Hindlimb muscle (tissue), 1 donor: ENCODE measurements around the gene KIAA0825. TPM values are rescaled to one million over a fixed set of nuclear protein-coding genes. Genes with fewer than 3 reads are reported as not detected.
A peak's percentile ranks its signal among the peaks of the same experiment; 100 is the strongest.
"Not testable (repeated sequence)": the region's sequence is repeated elsewhere in the genome, so short reads cannot be mapped to it uniquely, and the experiment has no call there.

Experiments used
- DNase-seq: peaks from one replicate; pipeline ENCODE4 v3.0.0-alpha.2; 2013
- polyA plus RNA-seq: library from polyadenylated mRNA; unstranded; fragments of 120-200 nt; gene quantifications from one replicate; pipeline ENCODE4 v1.2.1, GENCODE V29; 2013; ENCODE audit not compliant: insufficient read length

The KIAA0825 gene
- polyA plus RNA-seq, 1 donor, result 2.1 TPM

GRCh38 chr5:94159144-94159543 is 459.3 kb downstream of the KIAA0825 start:
- DNase-seq, result no peak

- DNase-seq, result no peak
These were observed 460.5 kb downstream of the KIAA0825 start for GRCh38 chr5:94157704-94158539.

GRCh38 chr5:94154672-94155071 is 463.7 kb downstream of the KIAA0825 start:
- DNase-seq, result no peak

GRCh38 chr5:94153736-94154450 is 464.5 kb downstream of the KIAA0825 start:
- DNase-seq, result no peak

GRCh38 chr5:94143621-94144020 is 474.8 kb downstream of the KIAA0825 start:
- DNase-seq, result not testable (repeated sequence)

- DNase-seq, result no peak
These were observed 478.1 kb downstream of the KIAA0825 start for GRCh38 chr5:94140300-94140699.

GRCh38 chr5:94130077-94130476 is 488.3 kb downstream of the KIAA0825 start:
- no peak for DNase-seq

GRCh38 chr5:94125107-94125506 is 493.3 kb downstream of the KIAA0825 start:
- no peak for DNase-seq

GRCh38 chr5:94116317-94116716 is 502.1 kb downstream of the KIAA0825 start:
- not testable (repeated sequence) for DNase-seq

- no peak for DNase-seq
These were observed 505.3 kb downstream of the KIAA0825 start for GRCh38 chr5:94113087-94113486.

GRCh38 chr5:94111209-94112004 is 507.0 kb downstream of the KIAA0825 start:
- peak; percentile 91 for DNase-seq

GRCh38 chr5:94103514-94104245 is 514.7 kb downstream of the KIAA0825 start:
- no peak for DNase-seq

Other genes with a start within 250 kb of the KIAA0825 start
- 12.2 TPM for gene SLF1, start 65 bp upstream of the KIAA0825 start, polyA plus RNA-seq